K562 (cell line): ENCODE measurements around the gene CDH3. TPM values are rescaled to one million over a fixed set of nuclear protein-coding genes. Genes with fewer than 3 reads are reported as not detected.

Experiments
- ATAC-seq: fragments of 200-7000 bp; cut with Tn5 transposase; 3 replicates; pipeline ENCODE4 v1.9.1; 2020; ENCODE audit warnings: moderate library complexity
- BruUV-seq: library from RNA; stranded (reverse); fragments of 400-500 nt; replicated peaks from 2 replicates; lab custom pipeline; 2021; lab: Mats Ljungman, UMichigan
- CTCF ChIA-PET: fragments of 300-600 bp; formaldehyde crosslinking; extraction: SDS; loops from one replicate; lab custom pipeline; 2021; ENCODE audit warnings: low intra/inter-chr PET ratio; lab: Yijun Ruan, JAX
- POLR2A ChIA-PET: fragments of 300-600, 350-650 bp; sonication (Branson Sonifier 250); formaldehyde crosslinking; extraction: SDS; loops from one replicate; lab custom pipeline; 2021; ENCODE audit warnings: antibody characterized with exemption, inconsistent platforms; lab: Yijun Ruan, JAX
- DNase-seq, 4 experiments: peaks; one replicate each; pipeline versions ENCODE4 v3.0.0 to v3.0.0-alpha.2; 2011 to 2018; ENCODE audit warnings: low spot score in 3 of 4, mixed read lengths in 3 of 4; ENCODE audit errors: extremely low read depth in 1 of 4
- FAIRE-seq: peaks from 2 replicates; lab custom pipeline; 2011; peaks lifted over from hg19 to GRCh38; lab: Jason Lieb, UNC
- H2AFZ ChIP-seq: 2 replicates; pipeline ENCODE4 v1.6.0; 2011; ENCODE audit warnings: low read depth, low read length, control low read depth, inconsistent platforms
- H3K27ac ChIP-seq: fragments of 200-600 bp; 3 replicates; pipeline ENCODE4 v1.8.0; 2011; ENCODE audit warnings: low read depth, mild to moderate bottlenecking, control low read depth, inconsistent platforms, low read length, moderate library complexity, mixed read lengths; ENCODE audit errors: extremely low read depth
- H3K27me3 ChIP-seq, 2 experiments: fragments of 300-600 bp in 1 of 2; 2 replicates in 1 of 2; 3 replicates in 1 of 2; pipeline versions ENCODE4 v1.6.0 to v1.8.0; 2011; ENCODE audit warnings: inconsistent platforms in 2 of 2, low read length in 2 of 2, mild to moderate bottlenecking in 1 of 2, mixed read lengths in 1 of 2, moderate library complexity in 1 of 2; ENCODE audit not compliant: control insufficient read depth in 2 of 2, insufficient read depth in 2 of 2
- H3K36me3 ChIP-seq: fragments of 300-600 bp; 3 replicates; pipeline ENCODE4 v1.8.0; 2011; ENCODE audit warnings: mild to moderate bottlenecking, low read length, inconsistent platforms; ENCODE audit not compliant: control insufficient read depth, insufficient read depth
- H3K4me1 ChIP-seq, 2 experiments: fragments of 200-600 bp in 1 of 2; replicated peaks in 1 of 2; 2 replicates in 1 of 2; 3 replicates in 1 of 2; pipeline versions ENCODE4 v1.5.1 to v1.8.0; 2011; ENCODE audit warnings: inconsistent platforms in 2 of 2, low read length in 2 of 2, mild to moderate bottlenecking in 1 of 2, mixed read lengths in 1 of 2, moderate library complexity in 1 of 2; ENCODE audit not compliant: control insufficient read depth in 2 of 2, insufficient read depth in 2 of 2
- H3K4me2 ChIP-seq: 2 replicates; pipeline ENCODE4 v1.6.1; 2011; ENCODE audit warnings: low read length, control low read depth, inconsistent platforms, mixed read lengths; ENCODE audit not compliant: insufficient read depth
- H3K4me3 ChIP-seq: fragments of 200-600 bp; sonication (generic), shearing (Covaris generic); 2 replicates; pipeline ENCODE4 v1.5.1; 2016; ENCODE audit warnings: control low read depth, inconsistent platforms
- H3K79me2 ChIP-seq: fragments of 200-600 bp; 3 replicates; pipeline ENCODE4 v1.8.0; 2011; ENCODE audit warnings: low read length, inconsistent platforms; ENCODE audit not compliant: control insufficient read depth, insufficient read depth
- H3K9ac ChIP-seq, 2 experiments: 2 replicates each; pipeline versions ENCODE4 v1.6.0 to v1.6.1; 2011; ENCODE audit warnings: low read depth in 2 of 2, low read length in 2 of 2, control low read depth in 1 of 2, inconsistent platforms in 1 of 2, mild to moderate bottlenecking in 1 of 2, mixed read lengths in 1 of 2; ENCODE audit not compliant: insufficient read depth in 1 of 2
- H3K9me1 ChIP-seq: one replicate; pipeline ENCODE4 v1.6.0; 2011; ENCODE audit warnings: inconsistent platforms, mild to moderate bottlenecking, low read length, moderate library complexity; ENCODE audit not compliant: control insufficient read depth, insufficient read depth
- H3K9me3 ChIP-seq: replicated peaks from 2 replicates; pipeline ENCODE4 v1.5.1; 2011; ENCODE audit warnings: low read depth, low read length, inconsistent platforms; ENCODE audit not compliant: control insufficient read depth, insufficient read depth
- H4K20me1 ChIP-seq: replicated peaks from 2 replicates; pipeline ENCODE4 v1.6.1; 2011; ENCODE audit warnings: low read length, inconsistent platforms, mixed read lengths; ENCODE audit not compliant: control insufficient read depth, insufficient read depth
- ADNP ChIP-seq: fragments of 200-800 bp; sonication (Bioruptor generic); IDR thresholded peaks from 2 replicates; pipeline ENCODE4 v1.6.1; 2016; ENCODE audit warnings: missing genetic modification characterization, missing compliant biosample characterization
- CLOCK ChIP-seq: fragments of 250-450 bp; sonication (Bioruptor Pico); IDR thresholded peaks from 2 replicates; pipeline ENCODE4 v1.4.0; 2020; ENCODE audit warnings: mild to moderate bottlenecking, moderate library complexity, borderline replicate concordance
- ETV6 ChIP-seq, 3 experiments: fragments of 150-350 bp in 1 of 3; sonication (generic) in 1 of 3; formaldehyde crosslinking in 1 of 3; IDR thresholded peaks; 2 replicates each; pipeline versions ENCODE4 v1.6.1 to v1.8.0; 2014 to 2022; ENCODE audit warnings: borderline replicate concordance in 2 of 3, low read depth in 2 of 3, antibody characterized with exemption in 1 of 3, low read length in 1 of 3, mild to moderate bottlenecking in 1 of 3, missing genetic modification reagents in 1 of 3
- FOXK1 ChIP-seq: sonication (generic); formaldehyde crosslinking; IDR thresholded peaks from 2 replicates; pipeline ENCODE4 v1.8.0; 2022; ENCODE audit warnings: missing genetic modification reagents, mild to moderate bottlenecking, borderline replicate concordance
- NCOR1 ChIP-seq: fragments of 450-650 bp; IDR thresholded peaks from 2 replicates; pipeline ENCODE4 v1.6.1; 2016; ENCODE audit warnings: mild to moderate bottlenecking, moderate library complexity
- SNRNP70 ChIP-seq: fragments of 200-400 bp; formaldehyde crosslinking; optimal IDR thresholded peaks from 2 replicates; pipeline ENCODE3; 2017; ENCODE audit warnings: low read depth, low read length
- SRF ChIP-seq, 2 experiments: fragments of 250-450, 450-650 bp in 1 of 2; sonication (Bioruptor Pico) in 1 of 2; sonication (generic) in 1 of 2; formaldehyde crosslinking; IDR thresholded peaks; 2 replicates each; pipeline versions ENCODE4 v1.5.0 to v1.5.1; 2020 to 2022; ENCODE audit warnings: mild to moderate bottlenecking in 1 of 2, missing genetic modification reagents in 1 of 2
- TAF9B ChIP-seq: fragments of 450-650 bp; IDR thresholded peaks from 2 replicates; pipeline ENCODE4 v1.6.1; 2018; ENCODE audit warnings: mild to moderate bottlenecking; ENCODE audit not compliant: partially characterized antibody
- ZBTB5 ChIP-seq: fragments of 450-650 bp; IDR thresholded peaks from 2 replicates; pipeline ENCODE4 v1.6.1; 2017; ENCODE audit warnings: antibody characterized with exemption
- ZNF134 ChIP-seq: fragments of 250-450 bp; sonication (Bioruptor Pico); conservative IDR thresholded peaks from 2 replicates; pipeline ENCODE4 v1.4.0; 2020
- WGBS: fragments of 100-300 bp; shearing (Covaris generic); methylation state at CpG from one replicate; pipeline ENCODE4 v1.1.6; 2016; ENCODE audit warnings: low coverage, mixed read lengths; ENCODE audit not compliant: insufficient coverage; ENCODE audit errors: missing lambda C conversion rate; 5-methylcytosine and 5-hydroxymethylcytosine counted together
- in situ Hi-C: fragments of 300-500 bp; cut with MboI; formaldehyde crosslinking; loops from 4 replicates; pipeline ENCODE4 v1.15.0; 2018; ENCODE audit warnings: inconsistent platforms, mixed read lengths
- intact Hi-C: fragments of 100-400 bp; cut with micrococcal nuclease; formaldehyde crosslinking; loops from 2 replicates; pipeline ENCODE4 v1.14.2; 2022
- polyA plus RNA-seq, 8 experiments: library from polyadenylated mRNA; depleted of rRNA in 4 of 8; stranded (reverse) in 5 of 8; unstranded in 3 of 8; fragments of >200 nt; fragmentation: Nextera tagmentation in 2 of 8; fragmentation: Illumina TruSeq in 1 of 8; extraction: Ambion mirVana in 2 of 8; extraction: Trizol in 1 of 8; gene quantifications; 2 replicates each; pipeline versions ENCODE4 v1.2.1 to v1.2.3, GENCODE V29; 2011 to 2014; ENCODE audit warnings: inconsistent platforms in 1 of 8, missing spikeins in 1 of 8
- total RNA-seq, 7 experiments: library from RNA; depleted of rRNA in 6 of 7; stranded (reverse); fragments of >200 nt in 6 of 7; fragmentation: Illumina TruSeq in 2 of 7; extraction: Trizol in 2 of 7; gene quantifications; 2 replicates each; pipeline versions ENCODE4 v1.2.1 to v1.2.3, GENCODE V29; 2011 to 2021; ENCODE audit warnings: low replicate concordance in 1 of 7

Gene CDH3
- total and polyA plus RNA-seq, 9 of the 15 experiments (the other 6 are each of a cell fraction or from before 2014, with no cell fraction given) = 0.06 to 0.09 TPM; not detected in 7

DNA sequence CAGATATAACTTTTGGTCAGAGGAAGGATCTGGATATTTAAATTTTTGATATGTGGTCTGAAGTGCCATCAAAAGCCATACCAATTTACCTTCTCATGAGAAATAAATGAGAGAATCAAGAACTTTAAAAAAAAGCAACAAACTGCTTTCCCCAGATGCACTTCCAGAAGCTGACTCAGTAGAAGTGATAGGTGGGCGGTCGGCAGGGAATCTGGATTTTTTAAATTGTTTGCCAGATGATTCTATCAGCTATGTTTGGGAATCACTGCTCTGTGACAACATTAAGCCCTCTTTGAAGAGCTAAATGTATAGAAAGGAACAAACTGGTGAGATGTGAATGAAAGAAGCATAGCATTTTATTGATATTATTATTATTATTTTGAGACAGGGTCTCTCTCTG lies 19.2 kb downstream of the CDH3 start:
- Histone ChIP-seq H3K9me3 (no peaks in the 10 kb centered on the region), H3K9me1 (no peaks in the 10 kb centered on the region), H4K20me1 (no peaks in the 10 kb centered on the region), H3K27me3 (peaks cover 10 to 20% of the 10 kb centered on the region in 2 experiments; a peak in 4 of 5 replicates), H3K36me3 (no peaks in the 10 kb centered on the region), H3K4me2 (no peak overlapping the region), H3K4me1 (no peaks in the 10 kb centered on the region), H3K4me3 (no peak overlapping the region), H3K79me2 (no peaks in the 10 kb centered on the region), H3K9ac (no peak overlapping the region), H3K27ac (no peak overlapping the region), H2AFZ (no peak overlapping the region)
- 3% methylated on average over 2 of the region's 2 CpGs for WGBS
- ChIA-PET POLR2A (interaction anchor here (0.5 to 0.7 kb wide), 2 partner anchors 36 to 437 kb away, joined by 3 read pairs; no protein-coding TSS in a partner anchor), CTCF (no interaction called here)
- no TSS peak for BruUV-seq
- in situ Hi-C loops = no loop called here
- no peak for FAIRE-seq
- no peak for ATAC-seq
- no peak for DNase-seq
- intact Hi-C loops = no loop called here
- no peak for TF ChIP-seq CLOCK

DNA sequence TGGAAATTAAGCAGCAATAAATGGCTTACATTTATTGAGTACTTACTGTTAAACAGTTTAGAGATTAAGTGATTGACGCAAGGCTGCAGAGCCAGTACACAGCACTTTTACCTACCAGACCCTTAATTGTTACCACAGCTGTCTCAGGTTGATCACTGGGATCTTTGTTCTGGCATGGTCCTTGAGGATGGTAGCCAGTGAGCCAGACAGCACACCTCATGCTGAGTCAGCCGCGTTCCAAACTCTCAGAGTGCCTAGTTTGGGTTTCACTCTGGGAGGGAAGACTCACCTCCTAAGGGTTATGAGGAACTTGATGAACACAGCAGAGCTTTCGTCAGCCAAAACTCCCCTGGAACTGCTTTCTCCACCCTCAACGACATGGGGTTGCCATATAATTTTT lies 20.4 kb downstream of the CDH3 start:
- DNase-seq (no peak), FAIRE-seq (no peak), ATAC-seq (no peak)
- Histone ChIP-seq H3K9me3 (no peaks in the 10 kb centered on the region), H3K4me2 (no peak overlapping the region), H4K20me1 (no peaks in the 10 kb centered on the region), H3K4me3 (no peak overlapping the region), H3K27me3 (peaks cover 12 to 30% of the 10 kb centered on the region in 2 experiments; a peak in 4 of 5 replicates), H3K4me1 (no peaks in the 10 kb centered on the region), H3K9me1 (no peaks in the 10 kb centered on the region), H3K27ac (no peak overlapping the region), H3K9ac (no peak overlapping the region), H3K79me2 (no peaks in the 10 kb centered on the region), H2AFZ (no peak overlapping the region), H3K36me3 (no peaks in the 10 kb centered on the region)
- intact Hi-C loops = no loop called here
- in situ Hi-C loops = no loop called here
- WGBS = 0% methylated on average over 5 of the region's 5 CpGs
- ChIA-PET CTCF (no interaction called here), POLR2A (interaction anchor here (0.7 to 1.0 kb wide), 3 partner anchors 10 to 14 kb away, joined by 3 read pairs; no protein-coding TSS in a partner anchor)
- BruUV-seq = no TSS peak
- TF ChIP-seq NCOR1 = no peak
- TF ChIP-seq ADNP (tag) = no peak
- no peak for TF ChIP-seq FOXK1 (CRISPR knock-in tag)
- no peak for TF ChIP-seq TAF9B
- TF ChIP-seq ZNF134 (CRISPR knock-in tag) = no peak
- TF ChIP-seq ZBTB5 = no peak
- no peak for TF ChIP-seq SNRNP70
- TF ChIP-seq SRF (CRISPR knock-in tag; IDR thresholded peaks at IDR 0.05) = no peak
- no peak for TF ChIP-seq ETV6 (IDR thresholded peaks at IDR 0.05; ENCODE audit: borderline replicate concordance in 1 of 2, low read depth in 2 of 2, low read length in 1 of 2)
- no peak for TF ChIP-seq ETV6 (CRISPR knock-in tag; IDR thresholded peaks at IDR 0.05; ENCODE audit: borderline replicate concordance)
